ENCODE data around the gene NMUR2.

Gene NMUR2

DNA sequence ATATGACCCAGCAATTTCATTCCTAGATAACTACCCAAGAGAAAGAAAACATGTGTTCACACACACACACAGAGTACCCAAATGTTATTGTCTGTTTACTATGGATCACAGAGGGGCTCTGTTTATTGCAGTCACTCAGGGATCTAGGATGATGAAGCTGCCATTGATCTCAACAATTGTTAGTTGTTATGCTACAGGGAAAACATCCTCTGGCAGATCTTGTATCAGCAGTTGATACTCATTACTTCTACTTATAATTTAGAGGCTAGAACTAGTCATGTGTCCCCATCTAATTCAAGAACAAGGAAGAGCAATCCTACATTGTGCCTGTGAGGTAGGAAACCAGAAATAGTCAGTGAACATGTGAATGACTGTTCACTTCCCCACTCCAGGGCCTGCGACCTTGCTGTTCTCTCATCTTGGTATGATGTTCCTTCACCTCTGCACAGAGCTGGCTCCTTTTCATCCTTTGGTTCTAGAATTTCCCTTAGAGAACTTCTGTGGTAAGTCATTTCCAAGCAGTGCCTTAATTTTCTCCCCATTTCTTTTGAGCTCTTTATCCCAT, 30.3 kb downstream of the NMUR2 start:
- Histone ChIP-seq H4K20me1 (ENCODE audit: insufficient read depth, low read length, poor library complexity, severe bottlenecking) (no peaks in the 10 kb centered on the region), H3K9ac (ENCODE audit: low read depth, low read length, poor library complexity, severe bottlenecking) (no peak overlapping the region)

DNA sequence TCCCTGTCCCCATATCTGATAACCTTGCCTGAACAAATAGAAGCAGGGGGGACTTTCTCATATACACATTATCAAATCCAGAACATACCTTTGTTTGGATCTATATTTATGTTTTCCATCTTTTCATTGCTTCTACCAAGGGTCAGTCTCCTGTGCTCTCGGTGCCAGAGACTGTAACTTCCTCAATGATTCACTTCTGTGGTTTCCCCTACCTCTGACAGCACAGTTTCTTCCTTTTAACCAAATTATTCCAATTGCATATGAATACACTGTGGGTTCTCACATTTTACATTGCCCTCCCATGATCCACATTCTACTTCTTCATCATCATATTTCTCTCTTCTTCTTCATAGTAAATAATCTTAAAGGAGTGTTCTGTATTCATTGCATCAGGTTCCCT, 32.2 kb downstream of the NMUR2 start:
- Histone ChIP-seq H3K36me3 (ENCODE audit: insufficient read depth, low read length) (no peaks in the 10 kb centered on the region), H3K4me1 (ENCODE audit: insufficient read depth, low read length, poor library complexity, severe bottlenecking) (no peaks in the 10 kb centered on the region), H3K27me3 (ENCODE audit: insufficient read depth, low read length, poor library complexity, severe bottlenecking) (no peaks in the 10 kb centered on the region), H3K9ac (ENCODE audit: low read depth, low read length, poor library complexity, severe bottlenecking) (no peak overlapping the region), H3K9me2 (replicated peaks; ENCODE audit: low read depth, low read length) (no peaks in the 10 kb centered on the region), H3K4me2 (ENCODE audit: low read depth, low read length, poor library complexity, severe bottlenecking) (no peak overlapping the region), H4K20me1 (ENCODE audit: insufficient read depth, low read length, poor library complexity, severe bottlenecking) (no peaks in the 10 kb centered on the region), H2AFZ (ENCODE audit: low read length) (no peak overlapping the region), H3F3A (ENCODE audit: low read depth) (no peaks in the 10 kb centered on the region), H3K9me3 (ENCODE audit: insufficient read depth, low read depth, low read length) (no peaks in the 10 kb centered on the region), H3K4me3 (ENCODE audit: low read length, poor library complexity, severe bottlenecking) (no peak overlapping the region), H3K79me2 (ENCODE audit: insufficient read depth, low read length) (no peaks in the 10 kb centered on the region)
- no peak for TF ChIP-seq EZH2phosphoT487 (IDR thresholded peaks at IDR 0.05; ENCODE audit: borderline replicate concordance)
- TF ChIP-seq, protein P1, sequence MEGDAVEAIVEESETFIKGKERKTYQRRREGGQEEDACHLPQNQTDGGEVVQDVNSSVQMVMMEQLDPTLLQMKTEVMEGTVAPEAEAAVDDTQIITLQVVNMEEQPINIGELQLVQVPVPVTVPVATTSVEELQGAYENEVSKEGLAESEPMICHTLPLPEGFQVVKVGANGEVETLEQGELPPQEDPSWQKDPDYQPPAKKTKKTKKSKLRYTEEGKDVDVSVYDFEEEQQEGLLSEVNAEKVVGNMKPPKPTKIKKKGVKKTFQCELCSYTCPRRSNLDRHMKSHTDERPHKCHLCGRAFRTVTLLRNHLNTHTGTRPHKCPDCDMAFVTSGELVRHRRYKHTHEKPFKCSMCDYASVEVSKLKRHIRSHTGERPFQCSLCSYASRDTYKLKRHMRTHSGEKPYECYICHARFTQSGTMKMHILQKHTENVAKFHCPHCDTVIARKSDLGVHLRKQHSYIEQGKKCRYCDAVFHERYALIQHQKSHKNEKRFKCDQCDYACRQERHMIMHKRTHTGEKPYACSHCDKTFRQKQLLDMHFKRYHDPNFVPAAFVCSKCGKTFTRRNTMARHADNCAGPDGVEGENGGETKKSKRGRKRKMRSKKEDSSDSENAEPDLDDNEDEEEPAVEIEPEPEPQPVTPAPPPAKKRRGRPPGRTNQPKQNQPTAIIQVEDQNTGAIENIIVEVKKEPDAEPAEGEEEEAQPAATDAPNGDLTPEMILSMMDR (conservative IDR thresholded peaks at IDR 0.05; ENCODE audit: low read length) = no peak

More for the DNA sequence above, 30.3 kb downstream of the NMUR2 start:
- Histone ChIP-seq H3K4me1 (ENCODE audit: insufficient read depth, low read length, poor library complexity, severe bottlenecking) (no peaks in the 10 kb centered on the region), H3K4me2 (ENCODE audit: low read depth, low read length, poor library complexity, severe bottlenecking) (no peak overlapping the region), H3K79me2 (ENCODE audit: insufficient read depth, low read length) (no peaks in the 10 kb centered on the region), H3K9me2 (replicated peaks; ENCODE audit: low read depth, low read length) (no peaks in the 10 kb centered on the region), H3K36me3 (ENCODE audit: insufficient read depth, low read length) (no peaks in the 10 kb centered on the region), H3K4me3 (ENCODE audit: low read length, poor library complexity, severe bottlenecking) (no peak overlapping the region), H3F3A (ENCODE audit: low read depth) (no peaks in the 10 kb centered on the region), H2AFZ (ENCODE audit: low read length) (no peak overlapping the region), H3K27me3 (ENCODE audit: insufficient read depth, low read length, poor library complexity, severe bottlenecking) (no peaks in the 10 kb centered on the region), H3K9me3 (ENCODE audit: insufficient read depth, low read depth, low read length) (no peaks in the 10 kb centered on the region)
- no peak for TF ChIP-seq EZH2phosphoT487 (IDR thresholded peaks at IDR 0.05; ENCODE audit: borderline replicate concordance)
- TF ChIP-seq, protein P1 (conservative IDR thresholded peaks at IDR 0.05; ENCODE audit: low read length) = no peak

DNA sequence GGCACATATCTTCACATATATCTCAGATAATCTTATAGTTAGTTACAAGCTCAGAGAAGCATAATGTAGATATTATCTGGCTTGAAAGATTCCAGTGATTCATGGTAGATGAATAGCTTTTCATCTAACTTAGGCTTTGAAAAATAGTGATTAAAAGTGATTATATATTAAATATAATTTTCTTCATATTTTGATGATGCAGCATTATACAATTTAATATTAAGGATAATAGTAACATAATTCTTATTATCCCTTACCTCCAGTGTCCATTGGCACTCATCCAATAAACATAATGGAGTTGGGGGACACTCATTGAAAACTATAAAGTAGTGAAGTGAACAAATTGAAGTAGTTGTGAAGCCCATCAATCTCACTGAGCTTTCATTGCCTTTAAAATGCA, 35.8 kb downstream of the NMUR2 start:
- Histone ChIP-seq H3F3A (ENCODE audit: low read depth) (no peaks in the 10 kb centered on the region), H4K20me1 (ENCODE audit: insufficient read depth, low read length, poor library complexity, severe bottlenecking) (no peaks in the 10 kb centered on the region), H3K9me3 (ENCODE audit: insufficient read depth, low read depth, low read length) (no peaks in the 10 kb centered on the region), H3K4me2 (ENCODE audit: low read depth, low read length, poor library complexity, severe bottlenecking) (no peak overlapping the region), H3K4me3 (ENCODE audit: low read length, poor library complexity, severe bottlenecking) (no peak overlapping the region), H3K9ac (ENCODE audit: low read depth, low read length, poor library complexity, severe bottlenecking) (no peak overlapping the region), H3K36me3 (ENCODE audit: insufficient read depth, low read length) (no peaks in the 10 kb centered on the region), H3K9me2 (replicated peaks; ENCODE audit: low read depth, low read length) (no peaks in the 10 kb centered on the region), H2AFZ (ENCODE audit: low read length) (no peak overlapping the region), H3K27me3 (ENCODE audit: insufficient read depth, low read length, poor library complexity, severe bottlenecking) (no peaks in the 10 kb centered on the region), H3K4me1 (ENCODE audit: insufficient read depth, low read length, poor library complexity, severe bottlenecking) (no peaks in the 10 kb centered on the region), H3K79me2 (ENCODE audit: insufficient read depth, low read length) (no peaks in the 10 kb centered on the region)
- TF ChIP-seq EZH2phosphoT487 (IDR thresholded peaks at IDR 0.05; ENCODE audit: borderline replicate concordance) = no peak

DNA sequence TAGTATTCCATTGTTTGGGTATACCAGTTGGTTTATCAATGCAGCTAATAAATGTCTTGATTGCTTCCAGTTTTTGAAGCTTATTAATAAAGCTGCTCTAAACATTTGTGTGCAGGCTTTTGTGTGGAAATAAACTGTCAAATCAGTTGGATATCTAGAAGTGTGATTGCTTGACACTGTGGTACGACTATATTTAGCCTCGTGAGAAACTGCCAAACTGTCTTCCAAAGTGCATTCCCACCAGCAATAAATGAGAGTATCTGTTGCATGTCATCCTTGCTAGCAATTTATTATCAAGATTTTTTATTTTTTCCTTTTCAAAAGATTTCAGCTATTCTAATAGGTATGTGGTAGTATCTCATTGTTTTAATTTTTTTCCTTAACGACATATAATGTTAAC, 37.5 kb downstream of the NMUR2 start:
- no peaks in the 10 kb centered on the region for H3K36me3 ChIP-seq (ENCODE audit: insufficient read depth, low read length)
- no peaks in the 10 kb centered on the region for H4K20me1 ChIP-seq (ENCODE audit: insufficient read depth, low read length, poor library complexity, severe bottlenecking)
- H3K4me1 ChIP-seq (ENCODE audit: insufficient read depth, low read length, poor library complexity, severe bottlenecking) = no peaks in the 10 kb centered on the region
- H3K9me2 ChIP-seq (replicated peaks; ENCODE audit: low read depth, low read length) = no peaks in the 10 kb centered on the region
- no peaks in the 10 kb centered on the region for H3K27me3 ChIP-seq (ENCODE audit: insufficient read depth, low read length, poor library complexity, severe bottlenecking)
- H3K9me3 ChIP-seq (ENCODE audit: insufficient read depth, low read depth, low read length) = no peaks in the 10 kb centered on the region
- H3F3A ChIP-seq (ENCODE audit: low read depth) = no peaks in the 10 kb centered on the region
- H2AFZ ChIP-seq (ENCODE audit: low read length) = no peak overlapping the region
- no peak overlapping the region for H3K4me2 ChIP-seq (ENCODE audit: low read depth, low read length, poor library complexity, severe bottlenecking)
- H3K9ac ChIP-seq (ENCODE audit: low read depth, low read length, poor library complexity, severe bottlenecking) = no peak overlapping the region
- H3K4me3 ChIP-seq (ENCODE audit: low read length, poor library complexity, severe bottlenecking) = no peak overlapping the region
- no peaks in the 10 kb centered on the region for H3K79me2 ChIP-seq (ENCODE audit: insufficient read depth, low read length)
- no peak for TF ChIP-seq EZH2phosphoT487 (IDR thresholded peaks at IDR 0.05; ENCODE audit: borderline replicate concordance)
- TF ChIP-seq, protein P1 (conservative IDR thresholded peaks at IDR 0.05; ENCODE audit: low read length) = no peak

Data from Loucy (cell line).